ELR (cell line): ENCODE data around the gene PAEP.
A peak's percentile ranks its signal among the peaks of the same experiment; 100 is the strongest.

Source experiments
- DNase-seq: peaks from one replicate; pipeline ENCODE4 v3.0.0-alpha.2; 2015; ENCODE audit warnings: low read depth

PAEP gene

DNA sequence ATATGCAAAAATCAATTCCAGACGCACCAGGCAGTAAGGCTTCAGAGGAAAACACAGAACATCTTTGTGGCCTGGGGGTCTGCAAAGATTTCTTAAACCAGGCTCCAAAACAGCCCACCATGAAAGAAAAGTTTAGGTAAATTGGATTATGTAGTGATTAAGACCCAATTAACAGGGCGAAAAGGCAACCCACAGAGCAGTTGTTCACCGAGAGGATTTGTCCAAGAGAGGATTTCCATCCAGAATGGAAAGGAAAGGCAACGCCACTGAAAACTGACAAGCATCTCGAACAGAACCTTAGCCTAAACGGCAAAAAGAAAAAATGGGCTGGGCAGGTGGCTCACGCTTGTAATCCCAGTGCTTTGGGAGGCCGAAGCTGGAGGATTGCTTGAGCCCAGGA lies 40.4 kb downstream of the PAEP start:
- no peak for DNase-seq

GRCh38 chr9:135602789-135603481 lies 41.4 kb downstream of the PAEP start:
- peak; percentile 62 for DNase-seq

DNA sequence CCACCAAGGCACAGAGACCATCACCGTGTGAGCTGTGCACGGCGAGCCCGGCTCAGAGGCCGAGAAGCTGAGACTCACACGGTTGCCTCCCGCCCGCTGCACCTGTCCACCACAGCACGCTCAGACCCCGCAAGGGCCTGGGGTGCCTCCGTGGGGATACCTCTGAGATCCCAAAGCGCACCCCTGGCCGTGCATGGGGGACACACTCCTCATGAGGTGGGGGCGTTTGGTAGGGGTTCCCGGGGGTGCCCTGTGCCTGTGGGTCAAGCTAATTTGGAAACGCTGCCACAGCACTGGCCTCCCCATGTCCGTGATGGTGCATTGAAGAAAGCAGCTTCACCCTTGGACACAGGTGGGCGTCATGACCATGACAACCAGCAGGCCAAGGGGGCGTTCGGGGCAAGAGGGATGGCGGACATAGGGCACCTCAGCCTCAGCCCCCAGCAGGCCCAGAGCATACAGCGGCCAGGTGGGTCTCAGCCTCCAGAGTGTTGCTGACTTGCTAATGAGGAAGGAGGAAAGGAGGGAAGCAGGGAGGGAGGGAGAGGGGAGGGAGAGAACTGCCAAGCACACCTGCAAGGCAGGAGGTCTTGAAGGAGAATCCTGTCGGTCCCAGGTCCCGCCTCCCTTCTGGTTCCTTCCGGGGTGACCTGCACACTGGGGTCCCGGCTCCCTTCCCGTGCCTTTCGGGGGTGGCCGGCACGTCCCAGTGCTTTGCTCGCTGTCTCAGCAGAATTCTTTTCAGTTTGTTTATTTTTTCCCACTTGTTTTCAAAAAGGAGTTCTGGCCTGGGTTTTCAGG lies 43.1 kb downstream of the PAEP start:
- no peak for DNase-seq

DNA sequence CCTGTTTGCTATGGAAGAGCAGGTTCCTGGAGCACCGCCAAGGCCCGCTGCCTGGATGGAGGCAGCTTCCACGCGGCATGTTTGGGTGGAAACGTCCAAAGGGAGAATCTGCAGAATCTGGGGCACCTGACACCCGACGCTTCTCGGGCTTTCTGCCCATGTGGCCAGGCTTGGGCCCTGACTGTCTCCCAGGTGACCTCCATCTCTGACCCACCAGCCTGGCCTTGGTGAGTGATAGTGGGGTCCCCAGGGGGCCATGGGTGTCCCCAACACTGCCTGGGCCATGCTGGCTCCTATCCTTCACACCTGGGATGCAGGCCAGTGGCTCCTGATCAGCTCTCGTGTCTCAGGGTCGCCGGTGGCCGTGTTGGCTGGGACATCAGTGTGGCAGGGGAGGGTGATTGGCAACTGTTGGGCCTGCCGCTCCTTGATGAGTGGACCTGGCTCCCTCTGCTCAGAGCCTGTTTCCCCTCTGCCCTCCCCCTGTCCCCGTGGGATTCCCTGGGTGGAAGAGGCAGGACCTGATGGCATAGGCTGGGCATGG lies 43.8 kb downstream of the PAEP start:
- no peak for DNase-seq

- no peak for DNase-seq
These were observed 45.3 kb downstream of the PAEP start for GRCh38 chr9:135606885-135607259.

- no peak for DNase-seq
These were observed 46.1 kb downstream of the PAEP start for GRCh38 chr9:135607401-135608293.

DNA sequence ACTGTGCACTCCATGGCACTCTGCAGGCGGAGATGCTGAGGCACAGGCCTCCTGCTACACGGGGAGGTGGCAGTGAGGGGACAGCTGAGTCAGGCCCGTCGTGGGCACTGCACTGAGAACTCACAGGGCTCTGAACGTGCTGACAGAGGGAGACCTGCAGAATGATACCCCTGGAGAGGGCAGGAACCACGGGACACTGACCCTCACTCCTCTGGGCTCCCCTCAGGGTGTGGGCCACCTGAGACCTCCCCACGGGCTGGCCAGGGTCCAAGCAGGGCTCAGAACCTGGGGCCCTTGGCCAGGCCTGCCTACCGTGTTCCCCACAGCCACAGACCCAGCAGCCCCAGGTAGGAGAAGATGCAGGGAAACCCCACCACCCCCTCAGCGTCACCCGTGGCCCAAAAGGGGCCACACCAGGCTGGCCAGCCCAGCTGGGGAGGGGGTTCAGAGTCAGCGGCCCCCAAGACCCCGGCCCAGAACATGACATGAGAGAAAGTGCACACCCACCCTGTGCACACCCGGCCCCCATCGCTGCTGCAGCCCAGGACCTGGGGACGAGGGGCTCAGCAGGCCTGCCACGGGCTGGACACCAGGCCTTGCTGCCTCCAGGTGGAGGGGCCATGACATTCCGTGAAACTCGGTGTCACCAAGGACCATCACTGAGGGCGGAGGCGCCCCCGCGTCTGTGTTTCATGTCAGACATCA lies 46.9 kb downstream of the PAEP start:
- no peak for DNase-seq

DNA sequence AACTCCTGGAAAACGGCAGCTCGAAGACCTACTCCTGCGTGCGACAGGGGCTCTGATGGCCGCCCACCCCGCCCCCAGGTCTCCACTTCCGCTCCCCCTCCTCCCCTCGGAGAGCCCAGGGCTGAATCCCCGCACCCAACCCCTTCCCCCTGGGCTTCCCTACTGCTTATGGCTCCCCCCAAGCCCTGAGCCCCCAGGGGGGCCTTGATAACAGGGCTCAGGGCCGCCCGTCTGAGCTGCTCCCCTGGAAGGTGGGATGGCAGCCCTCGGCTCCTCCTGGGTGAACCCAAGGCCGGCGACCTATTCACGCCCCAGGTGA lies 47.4 kb downstream of the PAEP start:
- DNase-seq: no peak

DNA sequence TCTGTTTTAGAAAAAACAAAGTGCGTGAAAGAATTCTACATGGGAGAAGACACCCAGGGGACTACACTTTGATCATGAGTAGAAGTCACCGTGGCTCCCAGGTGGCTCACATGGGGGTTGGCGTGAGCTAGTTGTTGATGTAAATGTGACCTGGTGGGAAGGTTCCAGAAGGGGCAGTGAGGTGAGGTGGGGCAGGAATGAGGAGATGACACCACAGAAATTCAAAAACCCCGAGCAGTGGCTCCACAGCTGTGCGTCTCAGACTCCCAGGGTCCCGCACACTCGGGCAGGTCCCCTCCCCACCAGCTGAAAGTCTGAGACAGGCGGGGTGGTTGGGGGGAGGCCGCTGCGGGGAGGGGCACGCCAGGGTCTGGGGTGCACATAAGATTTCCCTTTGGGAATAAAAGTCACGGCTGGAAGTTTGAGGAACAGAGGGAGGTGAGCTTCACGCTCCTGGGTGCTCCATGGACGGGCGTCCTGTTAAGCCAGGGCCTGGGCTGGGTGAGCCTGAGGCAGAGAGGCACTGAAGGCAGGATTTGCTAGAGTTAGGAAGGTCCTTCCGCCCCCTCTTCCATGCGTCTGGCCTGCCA lies 47.9 kb downstream of the PAEP start:
- DNase-seq: no peak

- DNase-seq: no peak
These were observed 49.0 kb downstream of the PAEP start for GRCh38 chr9:135610290-135611141.

DNA sequence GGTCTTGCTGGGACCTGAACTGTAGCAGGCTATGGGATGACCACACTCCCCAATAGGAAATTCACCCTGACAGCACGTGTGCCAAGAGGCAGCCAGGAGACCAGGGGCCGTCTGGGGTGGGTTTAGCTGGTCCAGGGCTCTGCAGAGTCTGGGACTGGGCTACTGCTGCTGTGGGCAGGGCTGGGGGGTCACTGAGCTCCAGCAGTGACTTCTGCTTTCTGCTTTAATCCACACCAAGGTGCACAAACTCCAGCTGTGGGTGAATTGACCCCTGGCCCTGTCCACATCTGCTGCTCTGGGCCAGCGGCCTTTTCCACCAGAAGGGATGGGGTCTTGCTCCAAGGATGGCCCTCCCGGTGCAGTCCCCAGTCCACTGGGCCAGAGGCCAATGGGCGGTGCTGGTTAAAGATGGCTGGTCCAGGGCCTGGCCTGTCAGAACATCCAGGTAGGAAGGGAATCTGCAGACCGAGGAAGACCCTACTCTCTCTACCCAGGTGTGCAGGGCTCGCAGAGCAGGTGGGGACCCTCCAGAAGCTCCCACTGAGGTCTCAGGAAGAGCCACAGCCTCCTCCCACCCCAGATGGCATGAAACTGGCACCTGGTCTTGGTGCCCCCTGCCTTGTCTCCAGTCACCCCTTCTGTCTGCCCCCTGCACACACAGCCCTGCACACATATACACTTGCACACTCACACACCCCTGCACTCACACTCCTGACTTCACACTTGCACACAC lies 49.8 kb downstream of the PAEP start:
- no peak for DNase-seq

- no peak for DNase-seq
These were observed 50.3 kb downstream of the PAEP start for GRCh38 chr9:135611875-135612209.

- DNase-seq: peak; percentile 50
These were observed 50.9 kb downstream of the PAEP start for GRCh38 chr9:135612437-135612836.

DNA sequence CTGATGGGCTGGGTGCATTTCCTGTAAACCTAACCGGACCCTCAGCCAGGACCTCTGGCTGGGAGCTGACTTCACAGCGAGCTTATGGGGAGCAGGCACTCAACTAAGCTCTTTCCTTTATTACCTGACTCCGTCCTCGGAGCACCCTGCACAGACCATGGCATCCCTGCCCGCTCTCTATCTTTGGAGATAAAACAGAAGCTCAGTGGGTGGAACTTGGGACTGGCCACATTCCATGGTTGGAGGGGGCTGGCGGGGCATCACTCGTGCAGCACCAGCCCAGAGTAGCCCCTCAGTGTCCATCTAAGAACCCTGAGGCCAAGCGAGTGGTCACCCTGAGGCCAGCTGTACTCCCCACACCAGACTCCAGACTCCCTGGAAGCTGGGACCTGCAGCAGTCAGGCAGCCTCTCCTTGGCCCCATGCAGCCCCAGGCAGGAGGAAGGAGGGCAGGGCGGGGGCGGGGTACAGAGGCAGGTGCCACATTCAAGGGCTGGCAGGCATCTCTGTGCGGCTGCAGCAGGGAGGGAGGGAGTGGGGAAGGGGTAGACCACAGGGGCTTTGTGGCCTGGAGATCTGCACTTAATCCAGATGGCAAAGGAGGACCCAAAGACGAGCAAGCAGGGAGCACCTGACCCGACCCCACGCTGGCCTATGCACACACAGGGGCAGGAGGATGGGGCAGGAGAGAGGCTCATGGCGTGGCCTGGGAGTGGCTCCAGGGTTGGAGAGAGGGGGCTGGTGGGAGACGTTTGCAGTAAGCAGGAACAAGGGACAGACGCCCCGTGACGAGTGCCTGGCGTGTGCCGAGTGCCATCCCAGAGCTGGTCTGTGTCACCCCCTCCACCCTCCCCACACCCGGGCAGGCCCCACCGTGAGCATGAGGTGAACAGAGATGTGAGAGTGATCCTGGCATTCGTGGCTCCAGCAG lies 51.7 kb downstream of the PAEP start:
- no peak for DNase-seq

DNA sequence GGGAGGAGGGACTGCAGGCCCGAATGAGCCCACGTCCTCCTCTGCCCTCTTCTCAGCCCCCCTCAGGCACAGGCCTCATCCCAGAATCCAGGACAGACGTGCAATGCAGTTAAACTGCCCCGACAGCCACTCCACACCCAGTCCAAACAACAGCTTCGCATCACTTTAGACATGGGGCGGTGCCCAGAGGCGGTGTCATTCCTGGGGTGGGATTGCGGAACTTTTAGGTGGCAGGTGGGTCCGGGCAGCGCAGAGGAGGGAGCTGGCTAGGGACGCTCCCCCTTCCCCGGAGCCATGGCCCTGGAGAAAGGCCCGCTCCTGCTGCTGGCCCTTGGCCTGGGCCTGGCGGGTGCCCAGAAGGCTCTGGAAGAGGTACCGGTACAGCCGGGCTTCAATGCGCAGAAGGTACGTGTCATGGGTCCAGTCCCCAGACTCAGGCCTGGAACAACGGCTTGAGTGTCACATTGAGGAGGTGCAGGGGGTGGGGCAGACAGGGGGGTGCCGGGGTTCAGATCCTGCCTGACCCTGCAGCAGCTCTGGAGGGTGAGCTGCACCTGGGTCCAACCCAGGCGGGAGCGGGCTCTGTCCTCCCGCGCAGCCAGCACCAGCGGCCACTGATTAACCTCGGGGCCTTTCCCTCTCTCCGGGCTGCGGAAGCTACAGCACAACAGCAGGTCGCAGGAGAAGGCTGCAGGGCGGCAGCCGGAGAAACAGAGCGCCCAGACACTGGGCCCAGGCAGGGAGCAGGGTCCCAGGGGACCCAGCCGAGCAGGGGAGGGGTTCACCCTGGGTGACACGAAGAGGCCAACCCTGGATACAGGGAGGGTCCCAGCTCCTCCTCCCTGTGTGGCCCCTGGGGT lies 52.6 kb downstream of the PAEP start:
- no peak for DNase-seq

- no peak for DNase-seq
These were observed 53.5 kb downstream of the PAEP start for GRCh38 chr9:135614821-135615665.
